H9 (cell line): ENCODE results near the gene WDR38. TPM values are rescaled to one million over a fixed set of nuclear protein-coding genes. Genes with fewer than 3 reads are reported as not detected.

ENCODE experiments used
- DNase-seq: peaks from one replicate; pipeline ENCODE4 v3.0.0-alpha.2; 2017
- H2AFZ ChIP-seq: one replicate; pipeline ENCODE4 v1.6.1; 2013; ENCODE audit warnings: mild to moderate bottlenecking, low read length, control low read depth, moderate library complexity
- H2AK5ac ChIP-seq: 2 replicates; pipeline ENCODE4 v1.6.1; 2013; ENCODE audit warnings: low read length, control low read depth, mixed read lengths; ENCODE audit not compliant: insufficient read length
- H2BK120ac ChIP-seq: one replicate; pipeline ENCODE4 v1.6.1; 2013; ENCODE audit warnings: low read depth, mild to moderate bottlenecking, low read length, control low read depth, inconsistent platforms; ENCODE audit not compliant: poor library complexity, severe bottlenecking
- H2BK12ac ChIP-seq: 2 replicates; pipeline ENCODE4 v1.6.1; 2013; ENCODE audit warnings: low read length, control low read depth, mixed read lengths, low read depth; ENCODE audit not compliant: insufficient read length
- H2BK15ac ChIP-seq: 2 replicates; pipeline ENCODE4 v1.6.1; 2013; ENCODE audit warnings: low read depth, low read length, control low read depth
- H2BK20ac ChIP-seq: one replicate; pipeline ENCODE4 v1.6.1; 2013; ENCODE audit warnings: low read depth, mild to moderate bottlenecking, low read length, control low read depth, inconsistent platforms; ENCODE audit not compliant: poor library complexity, severe bottlenecking
- H2BK5ac ChIP-seq: 2 replicates; pipeline ENCODE4 v1.6.1; 2013; ENCODE audit warnings: low read length, control low read depth, mixed read lengths; ENCODE audit not compliant: insufficient read length
- H3K14ac ChIP-seq: 2 replicates; pipeline ENCODE4 v1.6.1; 2013; ENCODE audit warnings: low read length, control low read depth; ENCODE audit not compliant: insufficient read depth
- H3K18ac ChIP-seq: 2 replicates; pipeline ENCODE4 v1.6.1; 2013; ENCODE audit warnings: low read depth, mild to moderate bottlenecking, mixed read lengths, low read length, control low read depth; ENCODE audit not compliant: insufficient read length
- H3K23ac ChIP-seq: 2 replicates; pipeline ENCODE4 v1.6.1; 2013; ENCODE audit warnings: low read length, control low read depth, mixed read lengths, low read depth; ENCODE audit not compliant: insufficient read length
- H3K23me2 ChIP-seq: 2 replicates; pipeline ENCODE4 v1.6.1; 2013; ENCODE audit warnings: low read depth, mild to moderate bottlenecking, mixed read lengths, low read length, control low read depth; ENCODE audit not compliant: insufficient read length, poor library complexity, severe bottlenecking
- H3K27ac ChIP-seq: 2 replicates; pipeline ENCODE4 v1.5.1; 2013; ENCODE audit warnings: low read length, control low read depth, mixed read lengths, low read depth; ENCODE audit not compliant: insufficient read length
- H3K27me3 ChIP-seq: 2 replicates; pipeline ENCODE4 v1.6.1; 2013; ENCODE audit warnings: low read length, control low read depth, inconsistent platforms; ENCODE audit not compliant: insufficient read depth
- H3K4ac ChIP-seq: 2 replicates; pipeline ENCODE4 v1.6.1; 2013; ENCODE audit warnings: low read depth, mild to moderate bottlenecking, control low read depth, inconsistent platforms, low read length, moderate library complexity
- H3K4me1 ChIP-seq: 2 replicates; pipeline ENCODE4 v1.6.1; 2013; ENCODE audit warnings: low read length, control low read depth, inconsistent platforms; ENCODE audit not compliant: insufficient read depth
- H3K4me2 ChIP-seq: 2 replicates; pipeline ENCODE4 v1.6.1; 2013; ENCODE audit warnings: low read length, control low read depth, mixed read lengths; ENCODE audit not compliant: insufficient read length, insufficient read depth
- H3K56ac ChIP-seq: 2 replicates; pipeline ENCODE4 v1.6.1; 2013; ENCODE audit warnings: low read depth, mild to moderate bottlenecking, mixed read lengths, low read length, control low read depth; ENCODE audit not compliant: insufficient read length
- H3K79me1 ChIP-seq: 2 replicates; pipeline ENCODE4 v1.6.1; 2013; ENCODE audit warnings: low read depth, mild to moderate bottlenecking, moderate library complexity, low read length, control low read depth, inconsistent platforms; ENCODE audit not compliant: insufficient read depth, poor library complexity, severe bottlenecking
- H3K79me2 ChIP-seq: 2 replicates; pipeline ENCODE4 v1.6.1; 2013; ENCODE audit warnings: low read length, control low read depth, inconsistent platforms; ENCODE audit not compliant: insufficient read depth
- H3K9ac ChIP-seq: 2 replicates; pipeline ENCODE4 v1.6.1; 2013; ENCODE audit warnings: low read length, control low read depth, mixed read lengths; ENCODE audit not compliant: insufficient read length; ENCODE audit errors: extremely low read depth
- H3K9me3 ChIP-seq: one replicate; pipeline ENCODE4 v1.6.1; 2013; ENCODE audit warnings: low read depth, low read length, inconsistent platforms; ENCODE audit not compliant: control insufficient read depth
- H3T11ph ChIP-seq: one replicate; pipeline ENCODE4 v1.6.1; 2013; ENCODE audit warnings: mild to moderate bottlenecking, low read length, control low read depth, inconsistent platforms
- H4K20me1 ChIP-seq: one replicate; pipeline ENCODE4 v1.6.1; 2013; ENCODE audit not compliant: control insufficient read depth, insufficient read length, insufficient read depth
- H4K5ac ChIP-seq: 2 replicates; pipeline ENCODE4 v1.6.1; 2013; ENCODE audit warnings: low read depth, mild to moderate bottlenecking, mixed read lengths, low read length, control low read depth; ENCODE audit not compliant: insufficient read length
- H4K8ac ChIP-seq: replicated peaks from 2 replicates; pipeline ENCODE4 v1.6.1; 2013; ENCODE audit warnings: low read length, control low read depth, mixed read lengths, low read depth; ENCODE audit not compliant: insufficient read length
- H4K91ac ChIP-seq: 2 replicates; pipeline ENCODE4 v1.6.1; 2013; ENCODE audit warnings: low read depth, mild to moderate bottlenecking, moderate library complexity, mixed read lengths, low read length, control low read depth; ENCODE audit not compliant: insufficient read length
- H3K27ac Mint-ChIP-seq, 3 experiments: 2 replicates in 2 of 3; 3 replicates in 1 of 3; pipeline ENCODE4 v1.8.0; 2020 to 2021; ENCODE audit warnings: mixed read lengths in 3 of 3, mild to moderate bottlenecking in 1 of 3, moderate library complexity in 1 of 3
- H3K27me3 Mint-ChIP-seq: 2 replicates; pipeline ENCODE4 v1.8.0; 2021; ENCODE audit warnings: low read depth, mild to moderate bottlenecking, moderate library complexity, mixed read lengths
- H3K36me3 Mint-ChIP-seq, 3 experiments: 2 replicates in 2 of 3; 3 replicates in 1 of 3; pipeline ENCODE4 v1.8.0; 2020 to 2021; ENCODE audit warnings: low read depth in 3 of 3, mixed read lengths in 3 of 3; ENCODE audit not compliant: insufficient read depth in 1 of 3
- H3K4me1 Mint-ChIP-seq, 2 experiments: 2 replicates each; pipeline ENCODE4 v1.8.0; 2020; ENCODE audit warnings: mixed read lengths in 2 of 2
- H3K4me3 Mint-ChIP-seq, 2 experiments: 2 replicates in 1 of 2; 3 replicates in 1 of 2; pipeline ENCODE4 v1.8.0; 2020 to 2021; ENCODE audit warnings: mild to moderate bottlenecking in 2 of 2, mixed read lengths in 2 of 2, moderate library complexity in 1 of 2
- H3K9me3 Mint-ChIP-seq, 2 experiments: 2 replicates in 1 of 2; 3 replicates in 1 of 2; pipeline ENCODE4 v1.8.0; 2020; ENCODE audit warnings: mild to moderate bottlenecking in 2 of 2, mixed read lengths in 2 of 2, moderate library complexity in 1 of 2
- CTCF ChIP-seq: fragments of 200-600 bp; sonication (generic); conservative IDR thresholded peaks from 3 replicates; pipeline ENCODE4 v1.8.0; 2021; ENCODE audit warnings: antibody characterized with exemption, mild to moderate bottlenecking
- WGBS: extraction: QIAGEN DNeasy Blood & Tissue Kit; methylation state at CpG from one replicate; pipeline ENCODE4 v1.1.7; 2013; ENCODE audit warnings: missing lambda C conversion rate, low lambda C conversion rate, mixed read lengths; ENCODE audit not compliant: insufficient read length; ENCODE audit errors: extremely low coverage; 5-methylcytosine and 5-hydroxymethylcytosine counted together
- total RNA-seq: library from RNA; stranded (reverse); gene quantifications from 2 replicates; pipeline ENCODE4 v1.2.1, GENCODE V29; 2021

WDR38 gene
- total RNA-seq, 1 experiment from 2014 or later: not detected

DNA sequence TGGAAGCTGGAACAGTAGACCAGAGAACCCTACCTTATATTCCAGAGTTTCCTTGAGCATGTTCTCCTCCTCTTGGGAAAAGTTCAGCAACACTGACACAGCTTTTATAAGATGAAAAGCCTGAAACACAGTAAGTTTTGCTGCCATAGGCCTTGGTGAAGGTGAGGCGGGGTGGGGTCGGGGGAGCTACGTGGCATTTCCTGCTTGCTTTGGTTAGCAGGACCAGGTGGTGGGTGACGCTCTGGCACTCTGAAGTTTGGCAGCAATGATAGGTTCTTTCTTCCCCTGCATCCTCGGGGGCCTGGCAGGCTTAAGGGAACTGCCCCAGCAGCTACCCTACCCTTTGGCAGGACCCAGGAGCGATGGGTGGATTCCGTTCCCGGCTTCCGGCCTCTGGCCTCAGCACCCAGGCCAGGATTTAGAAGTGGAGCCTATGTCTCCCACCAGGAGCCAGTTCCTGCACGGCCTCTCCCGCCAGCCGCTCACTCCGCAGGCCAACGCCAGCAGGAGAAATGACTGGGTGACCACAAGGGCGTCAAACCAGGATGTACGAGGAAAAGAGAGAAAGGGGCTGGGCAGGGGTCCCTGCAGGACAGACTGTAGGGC, 28.0 kb downstream of the WDR38 start:
- H3K27ac Mint-ChIP-seq: peak overlapping the region in 1 of 3 experiments; percentile 84; a peak in 3 of 7 replicates

More for the DNA sequence above, 28.0 kb downstream of the WDR38 start:
- H2BK5ac ChIP-seq: no peak overlapping the region
- no peak overlapping the region for H4K91ac ChIP-seq
- H2AK5ac ChIP-seq: no peak overlapping the region
- H3K4me1 Mint-ChIP-seq: peaks cover 49 to 50% of the 10 kb centered on the region in 2 experiments
- no peak overlapping the region for H2BK12ac ChIP-seq
- no peak overlapping the region for H2BK15ac ChIP-seq
- H2BK20ac ChIP-seq: no peak overlapping the region
- no peaks in the 10 kb centered on the region for H4K20me1 ChIP-seq
- H3K27me3 ChIP-seq: no peaks in the 10 kb centered on the region
- WGBS: no CpG with 5 or more reads among the region's 16 CpGs
- no peak overlapping the region for H2AFZ ChIP-seq
- no peaks in the 10 kb centered on the region for H3K79me1 ChIP-seq
- H3K9ac ChIP-seq: no peak overlapping the region
- H3K14ac ChIP-seq: no peak overlapping the region
- H4K8ac ChIP-seq: no peak overlapping the region
- H3K4me1 ChIP-seq: peaks cover 14% of the 10 kb centered on the region
- H3K4me2 ChIP-seq: no peak overlapping the region
- no peak overlapping the region for H3K23ac ChIP-seq
- H2BK120ac ChIP-seq: no peak overlapping the region
- no peaks in the 10 kb centered on the region for H3K27me3 Mint-ChIP-seq
- no peak overlapping the region for H3K56ac ChIP-seq
- H3K18ac ChIP-seq: no peak overlapping the region
- 0 out of 5 replicates have a peak overlapping the region, but pooled peaks of 1 of the 2 experiments have one; percentile 6 for H3K4me3 Mint-ChIP-seq
- no peak overlapping the region for H3K4ac ChIP-seq
- H3K79me2 ChIP-seq: no peaks in the 10 kb centered on the region
- H3K36me3 Mint-ChIP-seq: peaks cover 8 to 41% (median 33%) of the 10 kb centered on the region in 3 experiments
- TF ChIP-seq CTCF: no peak
- H3K27ac ChIP-seq: no peak overlapping the region
- no peaks in the 10 kb centered on the region for H3K9me3 Mint-ChIP-seq
- no peaks in the 10 kb centered on the region for H3K9me3 ChIP-seq
- H3T11ph ChIP-seq: no peak overlapping the region
- no peak for DNase-seq
- H4K5ac ChIP-seq: no peak overlapping the region
- H3K23me2 ChIP-seq: no peaks in the 10 kb centered on the region
